ENCODE results near the gene CFAP77.

Gene CFAP77

GRCh38 chr9:132520612-132521011 lies 110.6 kb downstream of the CFAP77 start:
- no peak for DNase-seq

GRCh38 chr9:132525308-132526023 lies 115.5 kb downstream of the CFAP77 start:
- DNase-seq = no peak

DNA sequence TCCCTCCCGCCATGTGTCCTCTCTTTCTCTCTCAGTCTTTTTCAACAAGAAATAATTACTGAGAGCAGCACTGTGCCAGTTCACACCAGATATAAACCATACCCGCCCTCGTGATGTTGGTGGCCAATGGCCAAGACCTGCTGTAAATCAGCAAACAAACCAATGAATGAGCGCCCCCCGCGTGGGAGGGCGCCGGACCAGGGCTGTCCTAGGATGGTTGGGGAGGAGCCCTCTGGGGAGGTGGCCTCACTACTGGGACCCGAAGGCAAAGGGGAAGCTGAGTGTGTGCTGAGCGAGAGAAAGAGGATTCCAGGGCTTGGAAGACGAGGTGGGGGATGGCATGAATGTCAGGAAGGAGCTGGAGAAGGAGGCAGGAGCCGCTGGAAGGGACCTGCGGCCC lies 121.2 kb downstream of the CFAP77 start:
- DNase-seq = no peak

- no peak for DNase-seq
These were observed 121.9 kb downstream of the CFAP77 start for GRCh38 chr9:132531710-132532570.

GRCh38 chr9:132534832-132535231 lies 124.8 kb downstream of the CFAP77 start:
- no peak for DNase-seq

- DNase-seq = no peak
These were observed 126.1 kb downstream of the CFAP77 start for GRCh38 chr9:132536124-132536523.

DNA sequence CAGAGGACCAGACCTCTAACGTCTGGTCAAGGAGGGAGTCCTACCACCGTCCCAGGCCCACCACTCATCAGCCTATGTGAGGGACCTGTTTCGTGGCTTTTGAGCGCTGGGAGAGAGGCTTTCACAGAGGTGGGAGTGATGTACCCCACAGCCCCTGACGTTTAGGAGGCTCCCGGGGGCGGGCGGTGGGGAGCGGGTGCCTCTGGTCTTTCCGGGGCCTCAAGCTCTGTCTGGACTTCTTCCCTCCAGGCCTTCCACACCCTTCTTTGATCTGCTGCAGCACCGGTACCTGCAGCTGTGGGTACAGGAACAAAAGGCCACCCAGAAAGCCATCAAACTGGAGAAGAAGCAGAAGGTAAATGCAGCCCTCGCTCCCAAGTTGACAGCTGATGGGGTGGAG lies 127.3 kb downstream of the CFAP77 start:
- DNase-seq = no peak

- no peak for DNase-seq
These were observed 128.1 kb downstream of the CFAP77 start for GRCh38 chr9:132538071-132538470.

DNA sequence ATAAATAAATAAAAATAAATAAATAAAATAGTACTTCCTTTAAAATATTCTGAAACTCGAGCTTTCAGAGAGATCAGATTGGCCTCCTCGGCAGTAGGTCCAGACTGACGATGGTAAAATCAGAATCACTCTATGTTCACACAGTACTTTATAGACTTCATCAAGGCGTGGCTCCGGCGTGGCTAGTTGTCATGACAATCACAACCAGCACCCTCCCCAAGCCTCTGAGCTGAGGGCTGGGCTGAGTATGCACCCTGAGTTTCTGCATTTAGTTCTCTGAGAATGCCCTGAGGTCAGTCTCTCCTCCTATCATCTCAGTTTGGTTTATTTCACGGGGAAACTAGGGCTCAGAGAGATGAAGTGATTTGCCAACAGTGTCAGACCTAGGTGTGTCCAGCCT lies 129.1 kb downstream of the CFAP77 start:
- DNase-seq = no peak

DNA sequence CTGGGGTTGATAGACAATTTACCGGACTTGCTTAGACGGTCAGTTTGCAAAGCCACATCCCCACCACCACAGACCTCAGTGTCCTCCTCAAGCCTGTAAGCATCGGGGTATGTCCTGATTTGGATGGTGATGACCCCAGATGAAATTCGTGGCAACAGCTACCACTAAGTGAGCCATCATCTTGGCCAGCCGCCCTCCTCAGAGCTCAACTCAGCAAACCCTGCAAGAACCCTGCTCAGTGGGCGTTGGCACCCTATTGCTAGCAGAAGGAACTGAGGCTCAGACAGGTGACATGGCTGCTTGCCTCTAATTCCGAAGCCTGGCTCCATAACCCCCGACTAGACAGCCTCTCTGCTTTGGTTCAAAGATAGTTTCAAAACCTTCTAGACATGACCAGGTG lies 131.0 kb downstream of the CFAP77 start:
- no peak for DNase-seq

GRCh38 chr9:132541870-132542830 lies 132.1 kb downstream of the CFAP77 start:
- DNase-seq = no peak

DNA sequence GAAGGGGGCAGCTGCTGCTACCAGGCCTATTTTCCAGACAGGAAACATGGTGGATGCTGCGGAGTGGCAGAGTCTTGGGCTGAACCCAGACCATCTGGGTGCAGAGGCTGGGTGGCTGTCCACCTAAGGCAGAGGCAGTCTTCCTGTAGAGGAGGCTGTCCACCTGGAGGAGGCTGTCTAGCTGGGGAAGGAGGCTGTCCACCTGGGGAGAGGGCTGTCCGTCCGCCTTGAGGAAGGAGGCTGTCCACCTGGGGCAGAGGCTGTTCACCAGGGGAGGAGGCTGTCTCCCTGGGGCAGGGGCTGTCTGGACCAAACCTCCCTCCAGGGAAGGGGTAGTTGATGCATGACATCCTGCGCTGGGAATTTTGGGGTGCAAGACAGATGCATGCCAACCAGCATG lies 133.2 kb downstream of the CFAP77 start:
- DNase-seq = no peak

GRCh38 chr9:132543960-132544359 lies 133.9 kb downstream of the CFAP77 start:
- no peak for DNase-seq

GRCh38 chr9:132545578-132545977 lies 135.6 kb downstream of the CFAP77 start:
- no peak for DNase-seq

GRCh38 chr9:132546148-132547051 lies 136.4 kb downstream of the CFAP77 start:
- no peak for DNase-seq

DNA sequence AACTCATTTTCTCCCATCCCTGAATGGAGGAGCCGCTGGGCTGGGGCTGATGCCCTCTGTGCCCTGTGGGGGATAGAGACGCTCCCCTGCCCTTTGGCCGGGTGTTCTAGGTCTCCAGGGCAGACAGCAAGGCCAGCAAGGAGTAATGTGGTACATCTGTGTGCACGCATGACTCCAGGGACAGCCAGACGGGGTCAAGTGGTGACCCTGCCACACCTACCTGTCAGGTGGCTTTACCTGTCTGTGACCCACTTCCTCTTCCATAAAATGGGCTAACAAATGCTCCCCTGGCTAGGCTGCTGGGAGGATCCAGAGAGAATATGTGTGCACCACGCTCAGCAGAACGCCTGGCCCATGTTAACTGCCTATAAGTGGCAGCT lies 137.0 kb downstream of the CFAP77 start:
- no peak for DNase-seq

DNA sequence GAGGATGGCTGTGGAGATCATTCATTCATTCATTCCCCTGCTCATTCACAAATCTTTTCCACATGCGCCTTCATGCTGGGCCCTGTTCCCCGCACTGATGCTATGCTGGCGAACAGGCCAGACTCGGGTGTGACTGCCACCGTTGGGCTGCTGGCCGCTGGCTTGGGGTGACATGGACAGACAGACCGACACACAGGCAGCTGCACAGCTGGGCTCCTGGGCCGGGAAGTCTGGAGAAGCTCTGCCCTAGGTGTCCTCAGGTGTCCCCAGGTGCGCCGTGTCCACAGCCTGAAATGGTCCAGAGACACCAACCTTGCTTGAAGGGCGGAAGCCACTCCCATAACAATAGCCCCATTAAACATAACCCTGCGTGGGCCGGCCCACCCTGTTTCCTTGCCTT lies 137.4 kb downstream of the CFAP77 start:
- no peak for DNase-seq

- DNase-seq = no peak
These were observed 138.1 kb downstream of the CFAP77 start for GRCh38 chr9:132547976-132548730.

DNA sequence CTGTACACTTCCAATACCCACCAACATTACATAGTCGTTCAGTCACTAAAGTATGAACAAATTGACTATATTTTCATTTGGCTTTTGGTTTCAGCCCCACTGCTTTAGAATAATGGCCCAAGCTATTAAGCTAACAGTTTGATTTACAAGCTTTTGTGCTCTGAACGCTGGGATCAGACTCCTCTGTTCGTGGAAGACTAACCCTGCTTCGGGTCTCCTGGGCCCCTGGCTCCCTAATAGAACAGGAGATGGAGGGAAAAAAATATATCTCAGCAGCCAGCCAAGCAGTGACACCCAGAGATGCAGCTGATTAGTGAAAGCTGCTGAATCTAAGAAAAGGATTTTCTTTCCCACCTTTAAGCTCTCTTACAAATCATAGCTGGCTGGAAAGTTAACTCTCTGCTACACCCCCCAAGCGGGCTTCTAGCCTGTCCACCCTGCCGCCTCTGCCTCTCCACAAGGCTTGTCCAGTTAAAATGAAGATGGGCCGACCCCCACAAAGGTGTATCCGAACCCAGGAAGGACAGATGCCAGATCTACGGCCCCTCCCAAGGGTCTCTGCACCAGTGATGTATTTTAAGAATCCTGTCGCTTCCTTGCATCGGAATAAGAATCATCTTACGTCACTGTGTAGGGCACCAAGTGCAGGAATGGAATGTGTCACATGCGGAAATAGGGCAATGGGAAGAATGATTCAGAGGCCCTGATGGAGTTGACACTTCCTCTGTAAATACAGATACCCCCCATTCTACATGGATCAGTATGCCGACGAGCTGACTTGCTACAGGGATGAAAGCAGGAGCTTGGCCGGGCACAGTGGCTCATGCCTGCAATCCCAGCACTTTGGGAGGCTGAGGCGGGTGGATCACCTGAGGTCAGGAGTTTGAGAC lies 139.0 kb downstream of the CFAP77 start:
- no peak for DNase-seq

GRCh38 chr9:132551556-132551955 lies 141.5 kb downstream of the CFAP77 start:
- no peak for DNase-seq

All from inflammatory macrophage treated with lipopolysaccharide for 1 hour (primary cell).